Activated naive CD8-positive, alpha-beta T cell treated with anti-CD3 and anti-CD28 coated beads for 36 hours (primary cell): ENCODE results near the gene BLACAT1. TPM values are rescaled to one million over a fixed set of nuclear protein-coding genes. Genes with fewer than 3 reads are reported as not detected.
A peak's percentile ranks its signal among the peaks of the same experiment; 100 is the strongest.
"Not testable (repeated sequence)": the region's sequence is repeated elsewhere in the genome, so short reads cannot be mapped to it uniquely, and the experiment has no call there.

Experiments used
- DNase-seq: peaks from one replicate; pipeline ENCODE4 v3.0.0; 2021
- H3K27ac Mint-ChIP-seq: one replicate; pipeline ENCODE4 v1.8.0; 2022; ENCODE audit warnings: mild to moderate bottlenecking, moderate library complexity, mixed read lengths
- H3K27me3 Mint-ChIP-seq: one replicate; pipeline ENCODE4 v1.8.0; 2022; ENCODE audit warnings: mild to moderate bottlenecking, mixed read lengths
- H3K36me3 Mint-ChIP-seq: one replicate; pipeline ENCODE4 v1.8.0; 2021; ENCODE audit warnings: mild to moderate bottlenecking, mixed read lengths
- H3K4me1 Mint-ChIP-seq: one replicate; pipeline ENCODE4 v1.8.0; 2021; ENCODE audit warnings: mixed read lengths
- H3K4me3 Mint-ChIP-seq: one replicate; pipeline ENCODE4 v1.8.0; 2022; ENCODE audit warnings: mild to moderate bottlenecking, moderate library complexity, mixed read lengths
- H3K9me3 Mint-ChIP-seq: one replicate; pipeline ENCODE4 v1.8.0; 2022; ENCODE audit warnings: mixed read lengths
- total RNA-seq, 2 experiments: library from RNA; stranded (reverse); gene quantifications; one replicate each; pipeline ENCODE4 v1.2.3, GENCODE V29; 2021

BLACAT1 gene
- total RNA-seq, 2 experiments from 2014 or later = 0.12 to 0.19 TPM

DNA sequence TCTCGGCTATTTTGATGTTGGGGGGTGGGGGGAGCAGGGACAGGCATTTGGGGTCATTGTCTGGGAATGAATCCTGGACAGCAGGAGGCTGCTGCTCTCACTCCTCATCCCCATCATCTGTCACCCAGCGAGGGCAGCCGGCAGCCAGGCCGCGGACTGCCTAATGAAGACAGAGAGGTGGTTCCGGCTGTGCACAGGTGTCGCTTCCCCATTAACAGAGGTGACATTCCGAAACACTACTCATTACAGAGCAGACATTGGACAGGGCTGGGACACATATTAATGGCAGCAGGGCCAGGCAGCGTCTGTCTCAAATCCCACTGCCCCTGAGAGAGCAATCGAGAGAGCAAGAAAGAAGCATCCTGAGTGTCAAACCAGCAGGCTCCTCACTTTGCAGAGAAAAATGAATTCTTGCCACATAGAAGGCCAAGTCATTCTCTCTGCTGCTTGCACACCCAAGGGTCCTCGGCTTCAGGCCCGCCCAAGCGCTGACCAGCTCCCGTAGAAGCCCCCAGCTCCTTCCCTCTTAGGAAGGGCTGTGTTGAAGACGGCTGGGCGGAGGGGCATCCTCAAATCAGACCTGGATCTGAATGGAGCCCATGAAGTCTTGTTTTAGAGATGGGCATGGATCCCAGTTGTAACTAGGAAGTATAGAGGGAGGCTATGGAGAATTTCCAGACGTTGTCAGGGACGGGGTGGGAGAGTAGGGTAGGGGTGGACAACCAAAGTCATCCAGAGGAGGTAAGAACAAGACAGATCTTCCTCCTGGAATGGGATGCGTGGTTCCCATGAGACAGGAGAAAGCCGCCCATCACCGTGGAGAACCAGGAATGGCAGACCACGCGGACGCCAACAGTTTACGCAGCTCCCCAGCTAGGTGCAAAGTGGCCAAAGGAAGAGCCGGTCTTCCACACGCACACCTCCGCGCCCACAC, 25.8 kb downstream of the BLACAT1 start:
- Mint-ChIP-seq H3K27me3 (peaks cover 6% of the 10 kb centered on the region), H3K4me1 (peaks cover 8% of the 10 kb centered on the region), H3K36me3 (no peaks in the 10 kb centered on the region), H3K9me3 (no peaks in the 10 kb centered on the region), H3K27ac (no peak overlapping the region), H3K4me3 (peak overlapping the region; percentile 54)
- no peak for DNase-seq

- Mint-ChIP-seq H3K4me3 (no peak overlapping the region), H3K36me3 (no peaks in the 10 kb centered on the region), H3K9me3 (no peaks in the 10 kb centered on the region), H3K27ac (no peak overlapping the region), H3K27me3 (peaks cover 11% of the 10 kb centered on the region), H3K4me1 (no peaks in the 10 kb centered on the region)
- DNase-seq = no peak
Measured at GRCh38 chr1:205424901-205425600, 30.8 kb downstream of the BLACAT1 start.

- H3K4me3 Mint-ChIP-seq = no peak overlapping the region
- H3K27me3 Mint-ChIP-seq = peaks cover 11% of the 10 kb centered on the region
- DNase-seq = no peak
- no peak overlapping the region for H3K27ac Mint-ChIP-seq
- H3K9me3 Mint-ChIP-seq = no peaks in the 10 kb centered on the region
- H3K4me1 Mint-ChIP-seq = no peaks in the 10 kb centered on the region
- no peaks in the 10 kb centered on the region for H3K36me3 Mint-ChIP-seq
Measured at GRCh38 chr1:205423814-205424399, 31.9 kb downstream of the BLACAT1 start.

DNA sequence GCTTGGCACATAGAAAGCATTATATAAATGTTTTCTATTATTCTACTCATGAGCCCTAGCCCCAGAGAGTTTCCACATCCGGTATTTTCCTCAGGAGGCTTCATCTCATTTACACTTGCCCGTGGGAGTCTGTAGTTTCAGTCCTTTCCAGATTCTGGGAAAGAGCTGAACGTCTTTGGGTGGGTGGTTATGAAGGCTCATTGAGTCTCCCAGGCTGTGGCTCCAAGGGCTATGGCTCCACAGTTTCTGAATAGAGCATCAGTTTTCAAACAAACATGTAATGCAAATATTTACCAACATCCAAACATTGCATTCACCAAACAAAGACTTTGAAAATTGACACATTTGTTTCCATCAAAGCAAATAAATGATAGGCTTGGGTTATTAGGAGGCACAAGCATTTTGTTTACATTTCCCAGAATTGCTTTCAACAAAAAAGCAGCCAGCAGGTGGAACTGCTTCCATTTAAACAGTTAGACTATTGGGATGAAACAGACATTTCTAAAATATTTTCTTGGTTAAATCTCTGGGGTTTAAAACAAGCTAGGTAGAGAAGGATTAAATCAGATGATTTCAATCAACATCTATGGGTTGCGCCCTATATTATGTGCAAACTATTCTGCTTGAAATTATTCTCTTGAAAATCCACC, 32.7 kb downstream of the BLACAT1 start:
- Mint-ChIP-seq H3K27ac (no peak overlapping the region), H3K9me3 (no peaks in the 10 kb centered on the region), H3K4me3 (no peak overlapping the region), H3K27me3 (peaks cover 11% of the 10 kb centered on the region), H3K4me1 (no peaks in the 10 kb centered on the region), H3K36me3 (no peaks in the 10 kb centered on the region)
- DNase-seq = no peak

- Mint-ChIP-seq H3K4me1 (no peaks in the 10 kb centered on the region), H3K36me3 (no peaks in the 10 kb centered on the region), H3K9me3 (no peaks in the 10 kb centered on the region), H3K4me3 (no peak within 1 kb of the TSS), H3K27ac (no peak within 1 kb of the TSS), H3K27me3 (peaks cover 11% of the 10 kb centered on the region)
- no peak for DNase-seq
Measured at GRCh38 chr1:205421798-205422197, 34.0 kb downstream of the BLACAT1 start, which contains the start of gene LEMD1. Gene LEMD1, minus strand, starts transcription at chr1:205422056. Its CDS starts 1,520 bp downstream, at chr1:205420536.

DNA sequence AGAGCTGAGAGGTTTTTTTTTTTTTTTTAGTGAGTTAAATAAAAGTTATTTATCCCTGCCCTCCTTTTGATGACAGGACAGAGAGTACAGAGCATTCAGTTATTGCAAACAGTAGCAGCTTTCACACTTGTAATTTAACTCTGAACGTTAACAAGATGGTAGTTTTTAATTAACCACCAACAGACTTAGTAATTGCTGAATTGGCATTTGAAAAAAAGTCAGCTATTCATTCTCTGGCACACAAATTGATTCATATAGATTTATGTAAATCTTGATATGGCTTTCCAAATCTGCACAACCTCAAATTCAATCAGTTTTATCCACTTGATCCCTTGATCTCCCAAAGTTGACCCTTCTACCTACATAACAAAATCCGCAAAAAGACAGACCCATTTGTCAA, 34.9 kb downstream of the BLACAT1 start:
- Mint-ChIP-seq H3K9me3 (no peaks in the 10 kb centered on the region), H3K4me1 (no peaks in the 10 kb centered on the region)

DNA sequence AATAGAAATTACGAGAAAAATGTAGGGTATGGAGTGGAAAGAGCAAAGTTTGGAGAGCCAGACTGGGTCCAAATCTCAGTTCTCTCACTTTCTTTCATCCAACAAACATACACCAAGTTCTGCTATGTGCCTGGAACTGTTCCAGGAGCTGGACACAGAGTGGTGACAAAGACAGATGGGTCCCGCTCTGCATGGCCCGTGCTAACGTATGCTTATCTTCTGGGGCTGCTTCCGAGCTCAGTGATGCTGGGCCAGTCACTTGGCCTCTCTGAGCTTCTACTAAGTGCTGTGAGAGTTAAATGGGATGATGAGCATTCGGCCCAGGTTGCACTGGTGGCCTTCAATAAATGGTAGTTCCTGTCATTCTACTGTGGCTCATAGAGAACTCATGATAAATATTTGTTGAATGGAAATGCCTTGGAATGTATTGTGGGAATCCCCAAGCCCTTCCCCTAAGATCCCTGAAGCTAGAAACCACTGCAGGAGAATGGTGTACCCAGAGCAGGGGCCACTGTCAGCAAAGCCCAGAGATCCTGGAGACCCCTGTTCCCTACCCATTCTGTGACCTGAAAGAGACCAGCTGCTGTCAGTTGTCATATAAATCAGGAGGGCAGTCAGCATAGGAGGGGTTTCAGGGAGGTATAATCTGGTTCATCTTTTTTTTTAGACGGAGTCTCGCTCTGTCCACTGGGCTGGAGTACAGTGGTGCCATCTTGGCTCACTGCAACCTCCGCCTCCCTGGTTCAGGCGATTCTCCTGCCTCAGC, 37.8 kb downstream of the BLACAT1 start:
- H3K4me3 Mint-ChIP-seq = no peak overlapping the region
- H3K4me1 Mint-ChIP-seq = no peaks in the 10 kb centered on the region
- H3K27me3 Mint-ChIP-seq = peaks cover 7% of the 10 kb centered on the region
- H3K27ac Mint-ChIP-seq = no peak overlapping the region
- DNase-seq = no peak
- no peaks in the 10 kb centered on the region for H3K9me3 Mint-ChIP-seq
- H3K36me3 Mint-ChIP-seq = no peaks in the 10 kb centered on the region

More for the DNA sequence above, 34.9 kb downstream of the BLACAT1 start:
- H3K36me3 Mint-ChIP-seq = no peaks in the 10 kb centered on the region
- no peak for DNase-seq
- H3K4me3 Mint-ChIP-seq = no peak overlapping the region
- peaks cover 11% of the 10 kb centered on the region for H3K27me3 Mint-ChIP-seq
- no peak overlapping the region for H3K27ac Mint-ChIP-seq

GRCh38 chr1:205416322-205416721, 39.5 kb downstream of the BLACAT1 start:
- Mint-ChIP-seq H3K36me3 (no peaks in the 10 kb centered on the region), H3K4me1 (no peaks in the 10 kb centered on the region), H3K9me3 (no peaks in the 10 kb centered on the region), H3K27ac (no peak overlapping the region), H3K27me3 (no peaks in the 10 kb centered on the region), H3K4me3 (no peak overlapping the region)
- DNase-seq = no peak

- Mint-ChIP-seq H3K36me3 (no peaks in the 10 kb centered on the region), H3K9me3 (no peaks in the 10 kb centered on the region), H3K4me1 (no peaks in the 10 kb centered on the region), H3K27ac (no peak overlapping the region), H3K4me3 (no peak overlapping the region), H3K27me3 (peaks cover 6% of the 10 kb centered on the region)
- no peak for DNase-seq
Measured at GRCh38 chr1:205410581-205411298, 45.1 kb downstream of the BLACAT1 start.

DNA sequence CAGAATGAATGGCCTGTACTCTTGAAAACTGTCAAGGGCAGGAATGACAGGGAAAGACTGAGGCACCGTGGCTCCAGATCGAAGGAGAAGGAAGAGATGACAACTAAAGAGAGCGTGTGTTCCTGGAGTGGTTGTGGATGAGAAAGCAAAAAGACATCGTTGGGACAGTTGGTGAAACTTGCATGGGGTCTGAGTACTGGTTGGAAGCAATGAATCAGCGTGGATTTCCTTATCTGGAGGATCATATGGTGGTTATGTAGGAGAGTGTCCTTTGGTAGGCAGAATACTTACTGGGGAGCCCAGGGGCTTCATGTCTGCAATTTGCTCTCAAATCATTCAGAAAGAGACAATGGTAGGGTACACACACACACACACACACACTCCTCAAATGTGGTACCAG, 47.9 kb downstream of the BLACAT1 start:
- peaks cover 6% of the 10 kb centered on the region for H3K27me3 Mint-ChIP-seq
- H3K4me1 Mint-ChIP-seq = no peaks in the 10 kb centered on the region
- H3K27ac Mint-ChIP-seq = no peak overlapping the region
- H3K36me3 Mint-ChIP-seq = no peaks in the 10 kb centered on the region
- DNase-seq = no peak
- peaks cover 2% of the 10 kb centered on the region for H3K9me3 Mint-ChIP-seq
- no peak overlapping the region for H3K4me3 Mint-ChIP-seq

DNA sequence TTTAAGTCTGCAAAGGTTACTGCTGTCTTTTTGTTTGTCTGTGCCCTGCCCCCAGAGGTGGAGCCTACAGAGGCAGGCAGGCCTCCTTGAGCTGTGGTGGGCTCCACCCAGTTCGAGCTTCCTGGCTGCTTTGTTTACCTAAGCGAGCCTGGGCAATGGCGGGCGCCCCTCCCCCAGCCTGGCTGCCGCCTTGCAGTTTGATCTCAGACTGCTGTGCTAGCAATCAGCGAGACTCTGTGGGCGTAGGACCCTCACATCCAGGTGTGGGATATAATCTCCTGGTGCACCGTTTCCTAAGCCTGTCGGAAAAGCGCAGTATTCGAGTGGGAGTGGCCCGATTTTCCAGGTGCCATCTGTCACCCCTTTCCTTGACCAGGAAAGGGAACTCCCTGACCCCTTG, 49.6 kb downstream of the BLACAT1 start:
- DNase-seq, H3K4me3 Mint-ChIP-seq, H3K27me3 Mint-ChIP-seq, H3K9me3 Mint-ChIP-seq, H3K4me1 Mint-ChIP-seq, H3K36me3 Mint-ChIP-seq, H3K27ac Mint-ChIP-seq: not testable (repeated sequence)
